Keratinocyte (primary cell): ENCODE data around the gene CLDN5. TPM values are rescaled to one million over a fixed set of nuclear protein-coding genes. Genes with fewer than 3 reads are reported as not detected.

Experiments used
- DNase-seq: peaks from one replicate; pipeline ENCODE4 v3.0.0-alpha.2; 2011; ENCODE audit warnings: low read depth, missing footprints, low spot score
- FAIRE-seq: peaks from 2 replicates; lab custom pipeline; 2011; peaks lifted over from hg19 to GRCh38; lab: Jason Lieb, UNC
- H2AFZ ChIP-seq: 2 replicates; pipeline ENCODE4 v1.6.0; 2012; ENCODE audit warnings: low read length, control low read depth, inconsistent platforms; ENCODE audit not compliant: control insufficient read depth
- H3K27ac ChIP-seq: 2 replicates; pipeline ENCODE4 v1.5.1; 2011; ENCODE audit warnings: low read length; ENCODE audit not compliant: control insufficient read depth, insufficient read depth
- H3K27me3 ChIP-seq: 3 replicates; pipeline ENCODE4 v1.6.0; 2011; ENCODE audit warnings: low read length; ENCODE audit not compliant: control insufficient read depth, insufficient read depth; ENCODE audit errors: extremely low read depth
- H3K36me3 ChIP-seq, 2 experiments: 2 replicates in 1 of 2; 3 replicates in 1 of 2; pipeline ENCODE4 v1.5.1; 2011; ENCODE audit warnings: low read length in 2 of 2, mild to moderate bottlenecking in 1 of 2; ENCODE audit not compliant: control insufficient read depth in 2 of 2, insufficient read depth in 2 of 2; ENCODE audit errors: extremely low read depth in 1 of 2
- H3K4me1 ChIP-seq: 3 replicates; pipeline ENCODE4 v1.5.1; 2011; ENCODE audit warnings: low read length; ENCODE audit not compliant: control insufficient read depth, insufficient read depth; ENCODE audit errors: extremely low read depth
- H3K4me2 ChIP-seq: 3 replicates; pipeline ENCODE4 v1.6.0; 2011; ENCODE audit warnings: low read depth, low read length; ENCODE audit not compliant: control insufficient read depth, insufficient read depth; ENCODE audit errors: extremely low read depth
- H3K4me3 ChIP-seq, 3 experiments: fragments of 200-600 bp in 1 of 3; sonication (generic) in 1 of 3; 2 replicates in 2 of 3; 3 replicates in 1 of 3; pipeline ENCODE4 v1.5.1; 2011 to 2016; ENCODE audit warnings: low read length in 3 of 3, mild to moderate bottlenecking in 3 of 3, control low read depth in 2 of 3, inconsistent platforms in 1 of 3, low read depth in 1 of 3, mixed read lengths in 1 of 3, mixed run types in 1 of 3, moderate library complexity in 1 of 3; ENCODE audit not compliant: control insufficient read depth in 2 of 3, insufficient read depth in 2 of 3; ENCODE audit errors: extremely low read depth in 1 of 3
- H3K79me2 ChIP-seq: 2 replicates; pipeline ENCODE4 v1.6.0; 2012; ENCODE audit warnings: low read length; ENCODE audit not compliant: control insufficient read depth, insufficient read depth
- H3K9ac ChIP-seq: 3 replicates; pipeline ENCODE4 v1.6.0; 2011; ENCODE audit warnings: low read length; ENCODE audit not compliant: control insufficient read depth, insufficient read depth; ENCODE audit errors: extremely low read depth
- H3K9me1 ChIP-seq: 3 replicates; pipeline ENCODE4 v1.6.0; 2011; ENCODE audit warnings: low read length; ENCODE audit not compliant: control insufficient read depth, insufficient read depth; ENCODE audit errors: extremely low read depth
- H3K9me3 ChIP-seq: 2 replicates; pipeline ENCODE4 v1.5.1; 2012; ENCODE audit warnings: low read depth, low read length; ENCODE audit not compliant: control insufficient read depth
- H4K20me1 ChIP-seq: 3 replicates; pipeline ENCODE4 v1.6.0; 2011; ENCODE audit warnings: low read length; ENCODE audit not compliant: control insufficient read depth, insufficient read depth; ENCODE audit errors: extremely low read depth
- CTCF ChIP-seq, 3 experiments: IDR thresholded peaks in 1 of 3; conservative IDR thresholded peaks in 1 of 3; optimal IDR thresholded peaks in 1 of 3; 2 replicates in 2 of 3; 3 replicates in 1 of 3; pipeline versions ENCODE3 to v1.5.1; 2011; ENCODE audit warnings: low read length in 3 of 3, mild to moderate bottlenecking in 3 of 3, moderate library complexity in 2 of 3, control low read depth in 1 of 3, inconsistent platforms in 1 of 3; ENCODE audit not compliant: insufficient read depth in 2 of 3; ENCODE audit errors: extremely low read depth in 1 of 3
- EZH2 ChIP-seq: IDR thresholded peaks from one replicate; pipeline ENCODE4 v1.6.1; 2012; ENCODE audit warnings: inconsistent platforms, mild to moderate bottlenecking, low read length, moderate library complexity
- dilution Hi-C: fragments of 300-500 bp; cut with MboI; formaldehyde crosslinking; loops from one replicate; pipeline ENCODE4 v1.7.0; 2020; ENCODE audit warnings: low sequenced_read_pairs; ENCODE audit not compliant: extremely low pct_ligation_motif_present
- polyA plus RNA-seq, 5 experiments: library from polyadenylated mRNA; depleted of rRNA in 3 of 5; stranded (reverse) in 3 of 5; stranded (forward) in 1 of 5; unstranded in 1 of 5; fragments of >200 nt; gene quantifications; 1 replicate in 1 of 5; 2 replicates in 3 of 5; 3 replicates in 1 of 5; pipeline versions ENCODE4 v1.2.1 to v1.2.3, GENCODE V29; 2011 to 2012; ENCODE audit warnings: missing spikeins in 2 of 5, low read depth in 1 of 5, low replicate concordance in 1 of 5

The CLDN5 gene
- polyA plus RNA-seq, 1 donor (not counting 4 experiments of a cell fraction or from before 2014, with no cell fraction given): not detected

- H3K4me2 ChIP-seq: no peak overlapping the region
- no peak for DNase-seq
- no peak overlapping the region for H3K9ac ChIP-seq
- no peaks in the 10 kb centered on the region for H3K9me1 ChIP-seq
- no peak overlapping the region for H2AFZ ChIP-seq
- H3K9me3 ChIP-seq: no peaks in the 10 kb centered on the region
- no peaks in the 10 kb centered on the region for H4K20me1 ChIP-seq
- no peaks in the 10 kb centered on the region for H3K27me3 ChIP-seq
- peaks cover 0 to 2% of the 10 kb centered on the region in 2 experiments for H3K36me3 ChIP-seq
- H3K79me2 ChIP-seq: no peaks in the 10 kb centered on the region
- no peaks in the 10 kb centered on the region for H3K4me1 ChIP-seq
- no peak for FAIRE-seq
- dilution Hi-C loops: no loop called here
- no peak overlapping the region for H3K27ac ChIP-seq
- no peak for TF ChIP-seq CTCF (optimal IDR thresholded peaks at IDR 0.05 in 1 of 3, IDR thresholded peaks at IDR 0.05 in 1 of 3, conservative IDR thresholded peaks at IDR 0.05 in 1 of 3; ENCODE audit: extremely low read depth in 1 of 3, insufficient read depth in 2 of 3, low read length in 3 of 3)
- no peak for TF ChIP-seq EZH2
- no peak overlapping the region for H3K4me3 ChIP-seq
These were observed 22.2 kb downstream of the CLDN5 start for GRCh38 chr22:19501897-19502447.

DNA sequence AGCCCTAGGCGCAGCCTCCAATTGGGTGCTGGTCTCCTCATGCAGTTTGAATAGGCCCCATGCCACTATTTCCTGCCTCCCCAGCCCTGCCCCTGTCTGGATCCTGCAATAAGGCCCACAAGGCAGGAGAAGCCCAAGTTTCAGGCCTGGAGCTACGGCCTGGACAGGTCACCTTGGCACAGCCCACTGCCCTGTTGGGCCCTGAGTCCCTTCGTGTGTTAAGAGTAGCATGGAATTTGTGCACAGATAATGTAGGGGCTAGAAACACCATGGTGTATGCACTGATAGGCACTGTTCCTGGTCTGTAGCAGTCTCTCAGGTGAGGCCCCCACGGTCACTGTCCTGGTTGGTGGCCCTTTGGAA lies 24.3 kb downstream of the CLDN5 start:
- no peak for DNase-seq
- no peak for TF ChIP-seq EZH2
- no peak for TF ChIP-seq CTCF (optimal IDR thresholded peaks at IDR 0.05 in 1 of 3, IDR thresholded peaks at IDR 0.05 in 1 of 3, conservative IDR thresholded peaks at IDR 0.05 in 1 of 3; ENCODE audit: extremely low read depth in 1 of 3, insufficient read depth in 2 of 3, low read length in 3 of 3)
- Histone ChIP-seq H3K9ac (no peak overlapping the region), H3K36me3 (peaks cover 0 to 2% of the 10 kb centered on the region in 2 experiments), H3K4me2 (no peak overlapping the region), H3K27ac (no peak overlapping the region), H3K79me2 (no peaks in the 10 kb centered on the region), H4K20me1 (no peaks in the 10 kb centered on the region), H3K4me1 (no peaks in the 10 kb centered on the region), H3K27me3 (no peaks in the 10 kb centered on the region), H3K9me1 (no peaks in the 10 kb centered on the region), H3K9me3 (no peaks in the 10 kb centered on the region), H2AFZ (no peak overlapping the region), H3K4me3 (no peak overlapping the region)
- no peak for FAIRE-seq
- dilution Hi-C loops: no loop called here
